IMR-90 (cell line): ENCODE results near the gene SLC38A3. TPM values are rescaled to one million over a fixed set of nuclear protein-coding genes. Genes with fewer than 3 reads are reported as not detected.

Experiments
- ATAC-seq: fragments of 200-7000 bp; cut with Tn5 transposase; 2 replicates; pipeline ENCODE4 v1.9.1; 2020; ENCODE audit warnings: low read depth, mild to moderate bottlenecking, moderate library complexity
- BruUV-seq: library from RNA; stranded (reverse); fragments of 400-500 nt; replicated peaks from 2 replicates; lab custom pipeline; 2021; lab: Mats Ljungman, UMichigan
- CTCF ChIA-PET: fragments of 300-600 bp; formaldehyde crosslinking; extraction: SDS; loops from one replicate; lab custom pipeline; 2021; ENCODE audit warnings: antibody characterized with exemption; lab: Yijun Ruan, JAX
- POLR2A ChIA-PET: fragments of 300-600 bp; sonication (Branson Sonifier 250); formaldehyde crosslinking; loops from one replicate; lab custom pipeline; 2022; ENCODE audit warnings: antibody characterized with exemption; ENCODE audit not compliant: unreplicated experiment; lab: Charles Lee
- DNase-seq: peaks from one replicate; pipeline ENCODE4 v3.0.0; 2013
- H2AFZ ChIP-seq: replicated peaks from 2 replicates; pipeline ENCODE3; 2013; ENCODE audit warnings: low read length, mild to moderate bottlenecking; ENCODE audit not compliant: poor library complexity
- H2AK5ac ChIP-seq: 2 replicates; pipeline ENCODE4 v1.6.1; 2013; ENCODE audit warnings: low read depth, low read length, inconsistent platforms
- H2AK9ac ChIP-seq: replicated peaks from 2 replicates; pipeline ENCODE3; 2013; ENCODE audit warnings: mild to moderate bottlenecking, low read depth, low read length, moderate library complexity; ENCODE audit not compliant: poor library complexity
- H2BK120ac ChIP-seq: 2 replicates; pipeline ENCODE4 v1.6.1; 2013; ENCODE audit warnings: low read depth, low read length, inconsistent platforms
- H2BK15ac ChIP-seq: 3 replicates; pipeline ENCODE4 v1.6.1; 2013; ENCODE audit warnings: low read depth, low read length, inconsistent platforms
- H2BK20ac ChIP-seq: 2 replicates; pipeline ENCODE4 v1.6.1; 2013; ENCODE audit warnings: low read depth, mild to moderate bottlenecking, inconsistent platforms, low read length, moderate library complexity
- H2BK5ac ChIP-seq: 2 replicates; pipeline ENCODE4 v1.6.1; 2013; ENCODE audit warnings: mild to moderate bottlenecking, low read depth, low read length, inconsistent platforms; ENCODE audit not compliant: poor library complexity, severe bottlenecking
- H3K14ac ChIP-seq: replicated peaks from 2 replicates; pipeline ENCODE4 v1.6.1; 2013; ENCODE audit warnings: low read depth, low read length, inconsistent platforms
- H3K18ac ChIP-seq: 2 replicates; pipeline ENCODE4 v1.6.1; 2013; ENCODE audit warnings: low read depth, low read length, control low read depth
- H3K23ac ChIP-seq: 2 replicates; pipeline ENCODE4 v1.6.1; 2013; ENCODE audit warnings: low read depth, low read length, inconsistent platforms
- H3K27ac ChIP-seq: 2 replicates; pipeline ENCODE4 v1.5.1; 2013; ENCODE audit warnings: mild to moderate bottlenecking, control low read depth, low read length; ENCODE audit not compliant: insufficient read depth
- H3K27me3 ChIP-seq: 2 replicates; pipeline ENCODE4 v1.6.1; 2013; ENCODE audit warnings: low read length; ENCODE audit not compliant: control insufficient read depth, insufficient read depth
- H3K36me3 ChIP-seq: 2 replicates; pipeline ENCODE4 v1.6.1; 2013; ENCODE audit warnings: low read length, mixed read lengths; ENCODE audit not compliant: control insufficient read depth, insufficient read depth
- H3K4ac ChIP-seq: 2 replicates; pipeline ENCODE4 v1.6.1; 2013; ENCODE audit warnings: low read depth, low read length, inconsistent platforms
- H3K4me1 ChIP-seq: 2 replicates; pipeline ENCODE4 v1.6.1; 2013; ENCODE audit warnings: low read length, mixed read lengths; ENCODE audit not compliant: control insufficient read depth, insufficient read depth
- H3K4me2 ChIP-seq: 2 replicates; pipeline ENCODE4 v1.6.1; 2013; ENCODE audit warnings: low read depth, mild to moderate bottlenecking, control low read depth, low read length, moderate library complexity
- H3K4me3 ChIP-seq: 2 replicates; pipeline ENCODE4 v1.5.1; 2013; ENCODE audit warnings: low read depth, mild to moderate bottlenecking, control low read depth, low read length, moderate library complexity; ENCODE audit not compliant: insufficient read depth
- H3K56ac ChIP-seq: 2 replicates; pipeline ENCODE4 v1.6.1; 2013; ENCODE audit warnings: low read length, inconsistent platforms; ENCODE audit not compliant: insufficient read depth; ENCODE audit errors: extremely low read depth
- H3K79me1 ChIP-seq, 2 experiments: 2 replicates each; pipeline ENCODE4 v1.6.1; 2013; ENCODE audit warnings: low read length in 2 of 2, inconsistent platforms in 1 of 2, low read depth in 1 of 2
- H3K9ac ChIP-seq: 2 replicates; pipeline ENCODE4 v1.6.1; 2013; ENCODE audit warnings: low read depth, low read length, control low read depth
- H3K9me1 ChIP-seq: 2 replicates; pipeline ENCODE4 v1.6.1; 2013; ENCODE audit warnings: low read length, inconsistent platforms; ENCODE audit not compliant: insufficient read depth
- H3K9me3 ChIP-seq: 2 replicates; pipeline ENCODE4 v1.6.1; 2013; ENCODE audit warnings: low read length; ENCODE audit not compliant: control insufficient read depth, insufficient read depth
- H4K20me1 ChIP-seq: 2 replicates; pipeline ENCODE4 v1.6.1; 2013; ENCODE audit warnings: low read length, inconsistent platforms; ENCODE audit not compliant: insufficient read depth
- H4K5ac ChIP-seq: 2 replicates; pipeline ENCODE4 v1.6.1; 2013; ENCODE audit warnings: mild to moderate bottlenecking, low read depth, low read length, control low read depth
- H4K8ac ChIP-seq, 2 experiments: 2 replicates each; pipeline ENCODE4 v1.6.1; 2013; ENCODE audit warnings: low read depth in 2 of 2, low read length in 2 of 2, control low read depth in 1 of 2, inconsistent platforms in 1 of 2
- H4K91ac ChIP-seq: 2 replicates; pipeline ENCODE4 v1.6.1; 2013; ENCODE audit warnings: low read depth, low read length, inconsistent platforms; ENCODE audit not compliant: insufficient read depth
- CEBPB ChIP-seq: IDR thresholded peaks from 2 replicates; pipeline ENCODE4 v1.6.1; 2012; ENCODE audit warnings: low read depth, low read length, improper control_type of control experiment
- CHD1 ChIP-seq: IDR thresholded peaks from 2 replicates; pipeline ENCODE4 v1.6.1; 2012; ENCODE audit warnings: low read depth, low read length, improper control_type of control experiment
- CTCF ChIP-seq: conservative IDR thresholded peaks from 2 replicates; pipeline ENCODE4 v1.5.1; 2012; ENCODE audit warnings: mild to moderate bottlenecking, low read depth, low read length, improper control_type of control experiment
- ELK1 ChIP-seq: fragments of 150-350 bp; IDR thresholded peaks from 2 replicates; pipeline ENCODE4 v1.6.1; 2016; ENCODE audit warnings: low read depth, mild to moderate bottlenecking, low read length, moderate library complexity, borderline replicate concordance
- FOS ChIP-seq: fragments of 150-350 bp; IDR thresholded peaks from 2 replicates; pipeline ENCODE4 v1.6.1; 2016; ENCODE audit warnings: low read depth, low read length
- MAZ ChIP-seq: IDR thresholded peaks from 2 replicates; pipeline ENCODE4 v1.6.1; 2012; ENCODE audit warnings: low read depth, mild to moderate bottlenecking, low read length, improper control_type of control experiment, moderate library complexity, borderline replicate concordance
- MXI1 ChIP-seq: IDR thresholded peaks from 2 replicates; pipeline ENCODE4 v1.6.1; 2012; ENCODE audit warnings: low read depth, mild to moderate bottlenecking, low read length, moderate library complexity, borderline replicate concordance
- RCOR1 ChIP-seq: IDR thresholded peaks from 2 replicates; pipeline ENCODE4 v1.6.1; 2012; ENCODE audit warnings: mild to moderate bottlenecking, low read length, improper control_type of control experiment; ENCODE audit not compliant: insufficient replicate concordance
- RFX5 ChIP-seq: IDR thresholded peaks from 2 replicates; pipeline ENCODE4 v1.8.0; 2012; ENCODE audit warnings: low read depth, mild to moderate bottlenecking, low read length, moderate library complexity
- SMC3 ChIP-seq: fragments of 150-350 bp; IDR thresholded peaks from 2 replicates; pipeline ENCODE4 v1.6.1; 2016; ENCODE audit warnings: low read depth, mild to moderate bottlenecking, antibody characterized with exemption, low read length, moderate library complexity
- WGBS, 2 experiments: methylation state at CpG; one replicate each; pipeline versions ENCODE4 v1.1.5 to v1.1.7; 2013; ENCODE audit warnings: missing lambda C conversion rate in 2 of 2; ENCODE audit not compliant: insufficient read length in 1 of 2; ENCODE audit errors: extremely low coverage in 2 of 2; 5-methylcytosine and 5-hydroxymethylcytosine counted together
- dilution Hi-C: fragments of 300-500 bp; cut with HindIII; formaldehyde crosslinking; loops from one replicate; pipeline ENCODE4 v1.14.3; 2018; ENCODE audit warnings: low sequenced_read_pairs; ENCODE audit not compliant: unreplicated experiment
- in situ Hi-C: fragments of 300-500 bp; cut with MboI; formaldehyde crosslinking; loops from 3 replicates; pipeline ENCODE4 v1.14.3; 2019; ENCODE audit warnings: low sequenced_read_pairs, inconsistent platforms, mixed read lengths
- intact Hi-C: fragments of 100-400 bp; cut with micrococcal nuclease; formaldehyde crosslinking; loops from 2 replicates; pipeline ENCODE4 v1.10.0; 2022
- polyA plus RNA-seq, 3 experiments: library from polyadenylated mRNA; depleted of rRNA; stranded (reverse); fragments of >200 nt; gene quantifications; 2 replicates each; pipeline ENCODE4 v1.2.3, GENCODE V29; 2012; ENCODE audit warnings: low replicate concordance in 1 of 3
- total RNA-seq: library from RNA; depleted of rRNA; stranded (reverse); fragments of >200 nt; gene quantifications from 2 replicates; pipeline ENCODE4 v1.2.3, GENCODE V29; 2012

Gene SLC38A3
- total and polyA plus RNA-seq, 2 of the 4 experiments (the other 2 are of a cell fraction): 0.12 to 0.36 TPM

- Histone ChIP-seq H2BK5ac (no peak overlapping the region), H3K18ac (no peak overlapping the region), H3K9me3 (no peaks in the 10 kb centered on the region), H3K56ac (no peak overlapping the region), H3K9ac (no peak overlapping the region), H3K27me3 (peaks cover 63% of the 10 kb centered on the region), H2AK9ac (no peak overlapping the region), H3K27ac (no peak overlapping the region), H4K5ac (no peak overlapping the region), H3K79me1 (no peaks in the 10 kb centered on the region), H3K23ac (no peak overlapping the region), H4K20me1 (no peaks in the 10 kb centered on the region; the same call in 1 of the 2 replicates), H3K9me1 (no peaks in the 10 kb centered on the region), H3K4me1 (peaks cover 2% of the 10 kb centered on the region; the same call in 1 of the 2 replicates), H3K4me2 (no peak overlapping the region), H3K4me3 (no peak overlapping the region), H2BK20ac (no peak overlapping the region), H3K4ac (no peak overlapping the region), H2AFZ (peak overlapping the region; percentile 32), H2BK120ac (no peak overlapping the region), H3K36me3 (no peaks in the 10 kb centered on the region), H3K14ac (no peak overlapping the region), H2BK15ac (no peak overlapping the region), H4K91ac (no peak overlapping the region), H2AK5ac (no peak overlapping the region), H4K8ac (no peak overlapping the region)
- no CpG with 5 or more reads among the region's 9 CpGs for WGBS, 2 experiments
- in situ Hi-C loops: no loop called here
- CTCF ChIA-PET: interaction anchor here (1.4 kb wide), 1 partner anchor 23 kb away, joined by 6 read pairs; no protein-coding TSS in a partner anchor
- intact Hi-C loops: no loop called here
- DNase-seq: no peak
- BruUV-seq: no TSS peak
- ATAC-seq: no peak
- TF ChIP-seq RCOR1: no peak
- no peak for TF ChIP-seq MXI1
- no peak for TF ChIP-seq CHD1
- TF ChIP-seq MAZ: no peak
- no peak for TF ChIP-seq FOS
- TF ChIP-seq SMC3: no peak
- no peak for TF ChIP-seq ELK1
- TF ChIP-seq CEBPB: no peak
- no peak for TF ChIP-seq RFX5
- TF ChIP-seq CTCF: no peak
- dilution Hi-C loops: no loop called here
- POLR2A ChIA-PET: no interaction called here
Measured at GRCh38 chr3:50203113-50203808, 1.8 kb upstream of the SLC38A3 start.
